ENCODE data around the gene FAM76B.

The FAM76B gene

DNA sequence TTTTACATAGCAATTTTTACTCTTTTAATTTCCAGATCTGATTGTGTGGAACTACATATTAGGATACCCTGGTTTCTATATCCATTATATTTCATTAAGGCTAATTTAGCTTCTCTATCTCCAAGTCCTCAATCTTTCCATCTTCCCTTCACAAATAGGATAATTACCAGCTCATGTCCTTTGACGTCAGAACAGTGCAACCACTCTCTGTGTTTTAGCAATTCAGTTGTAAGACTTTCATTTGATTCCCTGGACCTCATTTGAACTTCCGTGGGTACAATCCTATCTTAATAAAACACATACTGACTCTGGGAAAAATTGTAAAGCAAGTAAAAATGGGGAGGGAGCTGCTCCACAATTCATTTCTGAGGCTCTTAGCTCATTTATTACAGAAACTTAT lies 52.8 kb downstream of the FAM76B start:
- no peak overlapping the region for H2BK120ac ChIP-seq (ENCODE audit: low read depth, low read length)
- no peak overlapping the region for H3K4me3 ChIP-seq (ENCODE audit: insufficient read depth in 1 of 2, low read depth in 1 of 2, low read length in 2 of 2)
- H3K27me3 ChIP-seq (ENCODE audit: control insufficient read depth in 1 of 2, insufficient read depth in 1 of 2, low read length in 2 of 2) = peaks cover 0 to 5% of the 10 kb centered on the region in 2 experiments
- H2BK5ac ChIP-seq (ENCODE audit: low read depth, low read length, poor library complexity, severe bottlenecking) = no peak overlapping the region
- H3K4ac ChIP-seq (ENCODE audit: low read depth in 1 of 2, low read length in 2 of 2) = no peak overlapping the region
- no peak overlapping the region for H2AFZ ChIP-seq (ENCODE audit: low read depth, low read length)
- no peak overlapping the region for H3K23ac ChIP-seq (ENCODE audit: low read length in 2 of 2)
- no peaks in the 10 kb centered on the region for H3K9me3 ChIP-seq (ENCODE audit: control insufficient read depth, low read length)
- H4K8ac ChIP-seq (ENCODE audit: low read length) = no peak overlapping the region
- H3K4me1 ChIP-seq (ENCODE audit: control insufficient read depth, insufficient read depth, low read depth, low read length) = no peaks in the 10 kb centered on the region
- no peak overlapping the region for H2BK15ac ChIP-seq (ENCODE audit: low read depth, poor library complexity, severe bottlenecking)
- DNase-seq = no peak
- H3K9ac ChIP-seq (ENCODE audit: low read length) = no peak overlapping the region
- no peaks in the 10 kb centered on the region for H3K36me3 ChIP-seq (ENCODE audit: control insufficient read depth in 1 of 2, insufficient read depth in 2 of 2, low read depth in 1 of 2, low read length in 2 of 2)
- H2AK5ac ChIP-seq (ENCODE audit: low read length, severe bottlenecking) = no peak overlapping the region
- no peak overlapping the region for H4K91ac ChIP-seq (ENCODE audit: low read length)
- no peak overlapping the region for H3K18ac ChIP-seq (ENCODE audit: low read depth in 1 of 2, low read length in 2 of 2)
- no peak overlapping the region for H3K27ac ChIP-seq (ENCODE audit: low read length, poor library complexity, severe bottlenecking)
- no peaks in the 10 kb centered on the region for H3K79me1 ChIP-seq (replicated peaks; ENCODE audit: low read length, poor library complexity, severe bottlenecking)
- no peak overlapping the region for H3K4me2 ChIP-seq (ENCODE audit: low read length, poor library complexity, severe bottlenecking)
- H3K14ac ChIP-seq (ENCODE audit: low read length in 2 of 2) = no peak overlapping the region
- WGBS = 78% methylated on average over 1 of the region's 2 CpGs
- H2BK12ac ChIP-seq (ENCODE audit: low read length in 2 of 2) = no peak overlapping the region

DNA sequence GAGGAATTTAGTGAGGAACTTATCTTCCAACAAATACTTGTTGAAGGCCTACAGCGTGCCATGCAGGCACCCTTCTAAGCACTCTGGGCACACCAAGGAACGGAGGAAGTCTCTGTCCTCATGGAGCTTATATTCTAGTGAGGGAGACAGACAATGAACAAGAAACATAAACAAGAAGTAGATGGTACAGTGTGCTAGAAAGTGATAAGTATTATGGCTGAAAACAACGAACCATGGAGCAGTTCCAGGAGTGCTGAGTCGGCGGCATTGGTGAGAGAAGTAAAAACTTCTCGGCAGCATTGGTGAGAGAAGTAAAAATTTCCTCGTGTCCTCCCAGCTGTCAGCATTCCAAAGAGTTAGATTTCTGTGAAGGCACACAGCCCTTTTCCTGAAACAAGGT lies 53.2 kb downstream of the FAM76B start:
- H3K36me3 ChIP-seq (ENCODE audit: control insufficient read depth in 1 of 2, insufficient read depth in 2 of 2, low read depth in 1 of 2, low read length in 2 of 2) = no peaks in the 10 kb centered on the region
- H2BK15ac ChIP-seq (ENCODE audit: low read depth, poor library complexity, severe bottlenecking) = no peak overlapping the region
- WGBS = 77% methylated on average over 7 of the region's 7 CpGs
- H3K4me2 ChIP-seq (ENCODE audit: low read length, poor library complexity, severe bottlenecking) = no peak overlapping the region
- no peak overlapping the region for H3K4ac ChIP-seq (ENCODE audit: low read depth in 1 of 2, low read length in 2 of 2)
- no peak overlapping the region for H2BK5ac ChIP-seq (ENCODE audit: low read depth, low read length, poor library complexity, severe bottlenecking)
- H3K18ac ChIP-seq (ENCODE audit: low read depth in 1 of 2, low read length in 2 of 2) = no peak overlapping the region
- no peaks in the 10 kb centered on the region for H3K9me3 ChIP-seq (ENCODE audit: control insufficient read depth, low read length)
- no peak overlapping the region for H3K4me3 ChIP-seq (ENCODE audit: insufficient read depth in 1 of 2, low read depth in 1 of 2, low read length in 2 of 2)
- no peak overlapping the region for H2BK12ac ChIP-seq (ENCODE audit: low read length in 2 of 2)
- H4K91ac ChIP-seq (ENCODE audit: low read length) = no peak overlapping the region
- no peak overlapping the region for H2BK120ac ChIP-seq (ENCODE audit: low read depth, low read length)
- H3K9ac ChIP-seq (ENCODE audit: low read length) = no peak overlapping the region
- no peak overlapping the region for H3K23ac ChIP-seq (ENCODE audit: low read length in 2 of 2)
- H2AK5ac ChIP-seq (ENCODE audit: low read length, severe bottlenecking) = no peak overlapping the region
- no peaks in the 10 kb centered on the region for H3K79me1 ChIP-seq (replicated peaks; ENCODE audit: low read length, poor library complexity, severe bottlenecking)
- no peaks in the 10 kb centered on the region for H3K4me1 ChIP-seq (ENCODE audit: control insufficient read depth, insufficient read depth, low read depth, low read length)
- DNase-seq = no peak
- H2AFZ ChIP-seq (ENCODE audit: low read depth, low read length) = no peak overlapping the region
- H4K8ac ChIP-seq (ENCODE audit: low read length) = no peak overlapping the region
- H3K27ac ChIP-seq (ENCODE audit: low read length, poor library complexity, severe bottlenecking) = no peak overlapping the region
- H3K14ac ChIP-seq (ENCODE audit: low read length in 2 of 2) = no peak overlapping the region
- H3K27me3 ChIP-seq (ENCODE audit: control insufficient read depth in 1 of 2, insufficient read depth in 1 of 2, low read length in 2 of 2) = peaks cover 0 to 5% of the 10 kb centered on the region in 2 experiments

DNA sequence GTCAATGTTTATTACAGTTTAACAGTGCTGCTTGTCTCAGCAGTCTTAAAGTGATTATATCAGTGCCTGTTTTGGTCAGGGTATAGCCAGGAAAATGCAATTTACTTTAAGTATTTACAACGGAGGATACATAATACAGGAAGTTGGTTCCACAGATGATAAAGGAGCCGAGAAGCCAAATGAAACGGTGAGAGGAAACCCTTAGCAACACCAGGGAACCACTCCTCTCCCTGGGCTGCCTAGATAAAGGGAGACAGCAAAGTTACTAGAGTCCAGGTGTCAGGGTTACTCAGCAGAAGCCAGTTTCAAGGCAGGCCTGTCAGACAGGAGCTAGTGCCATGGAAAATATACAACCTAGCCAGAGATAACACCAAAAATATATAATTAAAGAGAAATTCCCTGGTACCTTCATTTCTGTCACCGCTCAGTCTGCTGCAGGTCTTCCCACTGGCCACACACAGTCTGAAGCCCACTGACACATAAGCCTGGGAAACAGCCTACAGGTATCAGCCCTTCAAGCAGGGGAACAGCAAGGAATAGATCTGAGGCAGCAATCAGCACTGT lies 55.5 kb downstream of the FAM76B start:
- H3K14ac ChIP-seq (ENCODE audit: low read length in 2 of 2) = no peak overlapping the region
- DNase-seq = peak; percentile 2
- H3K4me3 ChIP-seq (ENCODE audit: insufficient read depth in 1 of 2, low read depth in 1 of 2, low read length in 2 of 2) = no peak overlapping the region
- H2AFZ ChIP-seq (ENCODE audit: low read depth, low read length) = no peak overlapping the region
- H3K36me3 ChIP-seq (ENCODE audit: control insufficient read depth in 1 of 2, insufficient read depth in 2 of 2, low read depth in 1 of 2, low read length in 2 of 2) = no peaks in the 10 kb centered on the region
- peaks cover 0 to 5% of the 10 kb centered on the region in 2 experiments for H3K27me3 ChIP-seq (ENCODE audit: control insufficient read depth in 1 of 2, insufficient read depth in 1 of 2, low read length in 2 of 2)
- H3K4me1 ChIP-seq (ENCODE audit: control insufficient read depth, insufficient read depth, low read depth, low read length) = no peaks in the 10 kb centered on the region
- no peak overlapping the region for H2BK120ac ChIP-seq (ENCODE audit: low read depth, low read length)
- H3K27ac ChIP-seq (ENCODE audit: low read length, poor library complexity, severe bottlenecking) = no peak overlapping the region
- H3K4me2 ChIP-seq (ENCODE audit: low read length, poor library complexity, severe bottlenecking) = no peak overlapping the region
- H4K8ac ChIP-seq (ENCODE audit: low read length) = no peak overlapping the region
- H3K23ac ChIP-seq (ENCODE audit: low read length in 2 of 2) = no peak overlapping the region
- no peak overlapping the region for H2BK12ac ChIP-seq (ENCODE audit: low read length in 2 of 2)
- no peak overlapping the region for H3K18ac ChIP-seq (ENCODE audit: low read depth in 1 of 2, low read length in 2 of 2)
- no peak overlapping the region for H3K4ac ChIP-seq (ENCODE audit: low read depth in 1 of 2, low read length in 2 of 2)
- no peak overlapping the region for H4K91ac ChIP-seq (ENCODE audit: low read length)
- no peak overlapping the region for H3K9ac ChIP-seq (ENCODE audit: low read length)
- H3K9me3 ChIP-seq (ENCODE audit: control insufficient read depth, low read length) = no peaks in the 10 kb centered on the region
- H2BK15ac ChIP-seq (ENCODE audit: low read depth, poor library complexity, severe bottlenecking) = no peak overlapping the region
- no peak overlapping the region for H2AK5ac ChIP-seq (ENCODE audit: low read length, severe bottlenecking)
- H3K79me1 ChIP-seq (replicated peaks; ENCODE audit: low read length, poor library complexity, severe bottlenecking) = no peaks in the 10 kb centered on the region
- 35% methylated on average over 4 of the region's 4 CpGs for WGBS
- no peak overlapping the region for H2BK5ac ChIP-seq (ENCODE audit: low read depth, low read length, poor library complexity, severe bottlenecking)

DNA sequence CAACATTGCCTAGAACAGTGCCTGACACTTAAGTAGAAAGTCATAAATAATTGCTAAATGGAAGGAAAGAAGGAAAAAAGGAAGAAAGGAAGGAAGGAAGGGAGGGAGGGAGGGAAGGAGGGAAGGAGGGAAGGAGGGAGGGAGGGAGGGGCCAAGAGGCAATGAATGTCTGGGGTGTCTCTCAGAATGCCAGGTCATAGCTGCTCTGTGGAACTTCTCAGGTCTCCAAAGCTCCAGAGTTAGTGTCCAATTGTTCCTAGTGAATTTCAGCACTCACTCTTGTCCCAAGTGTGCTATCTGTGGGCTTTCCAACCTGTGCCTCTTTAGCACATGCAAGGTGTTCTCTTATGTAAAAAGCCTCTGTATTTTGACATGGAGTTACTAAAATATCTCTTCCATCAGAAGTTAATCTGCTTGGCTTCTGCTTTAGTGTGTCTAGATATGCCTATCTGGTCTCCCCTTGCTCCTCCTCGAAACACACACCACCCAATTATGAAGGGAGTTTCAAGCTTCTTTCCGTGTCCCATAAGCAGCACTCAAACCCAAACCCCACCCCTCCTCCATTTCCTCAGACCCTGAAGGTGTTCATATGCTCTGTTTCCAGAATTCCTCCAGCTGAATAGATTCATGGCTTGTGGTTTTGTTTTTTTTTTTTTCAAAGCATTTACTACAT lies 56.5 kb downstream of the FAM76B start:
- H3K14ac ChIP-seq (ENCODE audit: low read length in 2 of 2) = no peak overlapping the region
- H2BK12ac ChIP-seq (ENCODE audit: low read length in 2 of 2) = no peak overlapping the region
- no peak overlapping the region for H3K18ac ChIP-seq (ENCODE audit: low read depth in 1 of 2, low read length in 2 of 2)
- no peak for DNase-seq
- H3K9ac ChIP-seq (ENCODE audit: low read length) = no peak overlapping the region
- no peaks in the 10 kb centered on the region for H3K9me3 ChIP-seq (ENCODE audit: control insufficient read depth, low read length)
- no peaks in the 10 kb centered on the region for H3K36me3 ChIP-seq (ENCODE audit: control insufficient read depth in 1 of 2, insufficient read depth in 2 of 2, low read depth in 1 of 2, low read length in 2 of 2)
- H2BK120ac ChIP-seq (ENCODE audit: low read depth, low read length) = no peak overlapping the region
- no peak overlapping the region for H4K8ac ChIP-seq (ENCODE audit: low read length)
- no peak overlapping the region for H2AFZ ChIP-seq (ENCODE audit: low read depth, low read length)
- H3K27me3 ChIP-seq (ENCODE audit: control insufficient read depth in 1 of 2, insufficient read depth in 1 of 2, low read length in 2 of 2) = peaks cover 0 to 5% of the 10 kb centered on the region in 2 experiments
- H3K23ac ChIP-seq (ENCODE audit: low read length in 2 of 2) = no peak overlapping the region
- H3K27ac ChIP-seq (ENCODE audit: low read length, poor library complexity, severe bottlenecking) = no peak overlapping the region
- H3K4me3 ChIP-seq (ENCODE audit: insufficient read depth in 1 of 2, low read depth in 1 of 2, low read length in 2 of 2) = no peak overlapping the region
- H2BK5ac ChIP-seq (ENCODE audit: low read depth, low read length, poor library complexity, severe bottlenecking) = no peak overlapping the region
- H3K4me2 ChIP-seq (ENCODE audit: low read length, poor library complexity, severe bottlenecking) = no peak overlapping the region
- no peak overlapping the region for H4K91ac ChIP-seq (ENCODE audit: low read length)
- H2AK5ac ChIP-seq (ENCODE audit: low read length, severe bottlenecking) = no peak overlapping the region
- 73% methylated on average over 2 of the region's 2 CpGs for WGBS
- H3K79me1 ChIP-seq (replicated peaks; ENCODE audit: low read length, poor library complexity, severe bottlenecking) = no peaks in the 10 kb centered on the region
- no peak overlapping the region for H3K4ac ChIP-seq (ENCODE audit: low read depth in 1 of 2, low read length in 2 of 2)
- H3K4me1 ChIP-seq (ENCODE audit: control insufficient read depth, insufficient read depth, low read depth, low read length) = no peaks in the 10 kb centered on the region
- no peak overlapping the region for H2BK15ac ChIP-seq (ENCODE audit: low read depth, poor library complexity, severe bottlenecking)

Measured in mesenchymal stem cell (in vitro differentiated cells and primary cell).